Stimulated activated CD4-positive, alpha-beta T cell treated with anti-CD3 and anti-CD28 coated beads, Interleukin-4, amount 100 ng/mL, for 4 hours (primary cell): ENCODE results near the gene DHRS13.
"Not testable (repeated sequence)": the region's sequence is repeated elsewhere in the genome, so short reads cannot be mapped to it uniquely, and the experiment has no call there.

ENCODE experiments used
- DNase-seq, 2 experiments: peaks; one replicate each; pipeline ENCODE4 v3.0.0-alpha.2; 2020

DHRS13 gene

GRCh38 chr17:28881533-28882056 is 21.3 kb downstream of the DHRS13 start:
- no peak for DNase-seq

GRCh38 chr17:28880572-28880945 is 22.3 kb downstream of the DHRS13 start:
- DNase-seq, result no peak

GRCh38 chr17:28879886-28880571 is 22.9 kb downstream of the DHRS13 start:
- no peak for DNase-seq

- DNase-seq, result no peak
Observed at GRCh38 chr17:28878981-28879380, 23.9 kb downstream of the DHRS13 start.

- no peak for DNase-seq
Observed at GRCh38 chr17:28878158-28878910, 24.5 kb downstream of the DHRS13 start.

- not testable (repeated sequence) for DNase-seq
Observed at GRCh38 chr17:28877150-28877711, 25.6 kb downstream of the DHRS13 start.

GRCh38 chr17:28875848-28876550 is 26.9 kb downstream of the DHRS13 start:
- no peak for DNase-seq

GRCh38 chr17:28874750-28875149 is 28.1 kb downstream of the DHRS13 start:
- DNase-seq, result no peak

GRCh38 chr17:28873839-28874238 is 29.0 kb downstream of the DHRS13 start:
- DNase-seq, result no peak

GRCh38 chr17:28871056-28871579 is 31.8 kb downstream of the DHRS13 start:
- DNase-seq, result peak in 1 of 2 experiments; percentile 7

- DNase-seq, result no peak
Observed at GRCh38 chr17:28867276-28867675, 35.6 kb downstream of the DHRS13 start.

- DNase-seq, result no peak
Observed at GRCh38 chr17:28865946-28866752, 36.7 kb downstream of the DHRS13 start.

GRCh38 chr17:28864991-28865849 is 37.7 kb downstream of the DHRS13 start:
- no peak for DNase-seq

- no peak for DNase-seq
Observed at GRCh38 chr17:28863953-28864352, 38.9 kb downstream of the DHRS13 start.

GRCh38 chr17:28862561-28862960 is 40.3 kb downstream of the DHRS13 start:
- DNase-seq, result no peak

- DNase-seq, result no peak
Observed at GRCh38 chr17:28861393-28862203, 41.3 kb downstream of the DHRS13 start.

GRCh38 chr17:28860363-28860808 is 42.5 kb downstream of the DHRS13 start:
- no peak for DNase-seq

- no peak for DNase-seq
Observed at GRCh38 chr17:28858801-28859355, 44.0 kb downstream of the DHRS13 start.

GRCh38 chr17:28857905-28858800 is 44.7 kb downstream of the DHRS13 start:
- no peak for DNase-seq
